A549 treated with ZK216348 at 1 μM for 4 hours (cell line): ENCODE data around the gene PYURF. TPM values are rescaled to one million over a fixed set of nuclear protein-coding genes. Genes with fewer than 3 reads are reported as not detected.

ENCODE experiments used
- total RNA-seq: library from RNA; stranded (reverse); fragments of 200-300 nt; extraction: Qiagen RNA extraction; gene quantifications from 5 replicates; pipeline ENCODE4 v1.2.3, GENCODE V29; 2022; ENCODE audit warnings: low read depth

The PYURF gene, protein sequence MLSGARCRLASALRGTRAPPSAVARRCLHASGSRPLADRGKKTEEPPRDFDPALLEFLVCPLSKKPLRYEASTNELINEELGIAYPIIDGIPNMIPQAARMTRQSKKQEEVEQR
- total RNA-seq = 54.2 to 83.3 TPM (median 76.3 TPM) in 5 replicates

GRCh38 chr4:88523325-88524129 is at the start of gene PYURF:
Gene PYURF (minus strand): TSS chr4:88523776. CDS start chr4:88523700, 76 bp downstream.

Other genes with a start within 250 kb of the PYURF start
- gene PPM1K, start 239.2 kb downstream of the PYURF start, total RNA-seq = 0.58 to 1.1 TPM (median 0.82 TPM) in 5 replicates
- gene HERC6, start 144.9 kb downstream of the PYURF start, total RNA-seq = 2.6 to 3.9 TPM (median 3.6 TPM) in 5 replicates
- gene HERC5, start 66.7 kb downstream of the PYURF start, total RNA-seq = 3.6 to 4.6 TPM (median 4.1 TPM) in 5 replicates
- gene HERC3, start 68.7 kb upstream of the PYURF start, total RNA-seq = 4.9 to 9.1 TPM (median 8.6 TPM) in 5 replicates
- 1.3 to 2.5 TPM (median 2.0 TPM) in 5 replicates for gene NAP1L5, start 174.1 kb upstream of the PYURF start, total RNA-seq